SU-DHL-6 (cell line): Measurements from ENCODE around the gene CHCT1.

Experiments used
- H2AFZ ChIP-seq: fragments of 200-600 bp; sonication (generic); 2 replicates; pipeline ENCODE4 v1.6.1; 2014; ENCODE audit warnings: low read depth, mild to moderate bottlenecking, moderate library complexity, mixed read lengths, antibody characterized with exemption, low read length; ENCODE audit not compliant: severe bottlenecking
- H3F3A ChIP-seq: fragments of 200-600 bp; shearing (Covaris generic); 2 replicates; pipeline ENCODE4 v1.6.0; 2016; ENCODE audit warnings: antibody characterized with exemption, mild to moderate bottlenecking; ENCODE audit not compliant: insufficient read depth
- H3K27ac ChIP-seq: fragments of 200-600 bp; sonication (generic); 2 replicates; pipeline ENCODE4 v1.5.1; 2016; ENCODE audit warnings: low read depth, mild to moderate bottlenecking, low read length, moderate library complexity, mixed read lengths
- H3K27me3 ChIP-seq: fragments of 200-600 bp; sonication (generic), shearing (Covaris generic); 2 replicates; pipeline ENCODE4 v1.6.0; 2014; ENCODE audit warnings: mild to moderate bottlenecking, low read length
- H3K36me3 ChIP-seq: fragments of 200-600 bp; sonication (generic); 2 replicates; pipeline ENCODE4 v1.6.1; 2014; ENCODE audit warnings: mild to moderate bottlenecking, low read length, mixed read lengths
- H3K4me2 ChIP-seq: fragments of 300-600, 200-600 bp; shearing (Covaris generic), sonication (generic); 2 replicates; pipeline ENCODE4 v1.6.0; 2014; ENCODE audit warnings: low read length, low read depth, mild to moderate bottlenecking; ENCODE audit not compliant: poor library complexity, severe bottlenecking
- H3K4me3 ChIP-seq: fragments of 200-600 bp; sonication (generic); 2 replicates; pipeline ENCODE4 v1.5.1; 2014; ENCODE audit warnings: antibody characterized with exemption, low read length, mild to moderate bottlenecking, mixed read lengths; ENCODE audit not compliant: insufficient read depth, poor library complexity, severe bottlenecking
- H3K79me2 ChIP-seq: fragments of 200-600 bp; sonication (generic); 2 replicates; pipeline ENCODE4 v1.6.1; 2014; ENCODE audit warnings: mild to moderate bottlenecking, low read length, moderate library complexity; ENCODE audit not compliant: insufficient read depth
- H3K9ac ChIP-seq: fragments of 200-600 bp; sonication (generic); 2 replicates; pipeline ENCODE4 v1.7.0; 2014; ENCODE audit warnings: mild to moderate bottlenecking, low read length
- H3K9me2 ChIP-seq: fragments of 200-600 bp; sonication (generic); replicated peaks from 2 replicates; pipeline ENCODE4 v1.6.1; 2014; ENCODE audit warnings: low read length; ENCODE audit not compliant: insufficient read depth
- H3K9me3 ChIP-seq: fragments of 200-600 bp; sonication (generic); 2 replicates; pipeline ENCODE4 v1.6.1; 2014; ENCODE audit warnings: low read length, mixed read lengths; ENCODE audit not compliant: insufficient read depth
- H4K20me1 ChIP-seq: fragments of 200-600 bp; sonication (generic); 2 replicates; pipeline ENCODE4 v1.6.1; 2014; ENCODE audit warnings: low read depth, mild to moderate bottlenecking, antibody characterized with exemption, low read length, moderate library complexity, mixed read lengths
- CTCF ChIP-seq: fragments of 200-600 bp; sonication (generic); IDR thresholded peaks from one replicate; pipeline ENCODE4 v1.5.1; 2017; ENCODE audit warnings: antibody characterized with exemption, mild to moderate bottlenecking, low read length, moderate library complexity; ENCODE audit not compliant: insufficient read depth, poor library complexity, severe bottlenecking
- EZH2phosphoT487 ChIP-seq: fragments of 200-600 bp; sonication (generic), shearing (Covaris generic); conservative IDR thresholded peaks from 2 replicates; pipeline ENCODE4 v1.6.1; 2018; ENCODE audit warnings: mild to moderate bottlenecking, antibody characterized with exemption, low read length, moderate library complexity, mixed read lengths

The CHCT1 gene

GRCh38 chr17:60442271-60443173, 20.2 kb downstream of the CHCT1 start:
- no peaks in the 10 kb centered on the region for H3K79me2 ChIP-seq
- no peaks in the 10 kb centered on the region for H4K20me1 ChIP-seq
- no peak overlapping the region for H3K4me2 ChIP-seq
- H3F3A ChIP-seq: no peaks in the 10 kb centered on the region
- no peaks in the 10 kb centered on the region for H3K9me3 ChIP-seq
- H3K9me2 ChIP-seq: no peaks in the 10 kb centered on the region
- no peak overlapping the region for H3K4me3 ChIP-seq
- H3K9ac ChIP-seq: no peak overlapping the region
- no peak overlapping the region for H2AFZ ChIP-seq
- H3K36me3 ChIP-seq: peaks cover 10% of the 10 kb centered on the region; the same call in 1 of the 2 replicates
- H3K27ac ChIP-seq: no peak overlapping the region
- TF ChIP-seq EZH2phosphoT487 (no peak), CTCF (no peak)
- H3K27me3 ChIP-seq: no peaks in the 10 kb centered on the region

GRCh38 chr17:60443713-60444112, 21.4 kb downstream of the CHCT1 start:
- TF ChIP-seq CTCF: no peak
- no peak for TF ChIP-seq EZH2phosphoT487
- H3K4me3 ChIP-seq: no peak overlapping the region

GRCh38 chr17:60445144-60445543, 22.9 kb downstream of the CHCT1 start:
- Histone ChIP-seq H3K9me3 (no peaks in the 10 kb centered on the region), H3K36me3 (peaks cover 10% of the 10 kb centered on the region; the same call in 1 of the 2 replicates), H3F3A (no peaks in the 10 kb centered on the region), H3K4me2 (no peak overlapping the region), H4K20me1 (no peaks in the 10 kb centered on the region), H2AFZ (no peak overlapping the region), H3K27ac (no peak overlapping the region), H3K27me3 (no peaks in the 10 kb centered on the region), H3K9ac (no peak overlapping the region), H3K9me2 (no peaks in the 10 kb centered on the region), H3K4me3 (no peak overlapping the region), H3K79me2 (no peaks in the 10 kb centered on the region)
- TF ChIP-seq CTCF: no peak
- TF ChIP-seq EZH2phosphoT487: no peak

More at GRCh38 chr17:60443713-60444112, 21.4 kb downstream of the CHCT1 start:
- H3K9me3 ChIP-seq: no peaks in the 10 kb centered on the region
- no peak overlapping the region for H2AFZ ChIP-seq
- H3K4me2 ChIP-seq: no peak overlapping the region
- no peak overlapping the region for H3K9ac ChIP-seq
- peaks cover 10% of the 10 kb centered on the region; the same call in 1 of the 2 replicates for H3K36me3 ChIP-seq
- no peak overlapping the region for H3K27ac ChIP-seq
- H3K9me2 ChIP-seq: no peaks in the 10 kb centered on the region
- H4K20me1 ChIP-seq: no peaks in the 10 kb centered on the region
- no peaks in the 10 kb centered on the region for H3K27me3 ChIP-seq
- no peaks in the 10 kb centered on the region for H3K79me2 ChIP-seq
- no peaks in the 10 kb centered on the region for H3F3A ChIP-seq
